SU-DHL-6 (cell line): ENCODE results near the gene NKD1.

ENCODE experiments used
- H2AFZ ChIP-seq: fragments of 200-600 bp; sonication (generic); 2 replicates; pipeline ENCODE4 v1.6.1; 2014; ENCODE audit warnings: low read depth, mild to moderate bottlenecking, moderate library complexity, mixed read lengths, antibody characterized with exemption, low read length; ENCODE audit not compliant: severe bottlenecking
- H3F3A ChIP-seq: fragments of 200-600 bp; shearing (Covaris generic); 2 replicates; pipeline ENCODE4 v1.6.0; 2016; ENCODE audit warnings: antibody characterized with exemption, mild to moderate bottlenecking; ENCODE audit not compliant: insufficient read depth
- H3K27ac ChIP-seq: fragments of 200-600 bp; sonication (generic); 2 replicates; pipeline ENCODE4 v1.5.1; 2016; ENCODE audit warnings: low read depth, mild to moderate bottlenecking, low read length, moderate library complexity, mixed read lengths
- H3K27me3 ChIP-seq: fragments of 200-600 bp; sonication (generic), shearing (Covaris generic); 2 replicates; pipeline ENCODE4 v1.6.0; 2014; ENCODE audit warnings: mild to moderate bottlenecking, low read length
- H3K36me3 ChIP-seq: fragments of 200-600 bp; sonication (generic); 2 replicates; pipeline ENCODE4 v1.6.1; 2014; ENCODE audit warnings: mild to moderate bottlenecking, low read length, mixed read lengths
- H3K4me2 ChIP-seq: fragments of 300-600, 200-600 bp; shearing (Covaris generic), sonication (generic); 2 replicates; pipeline ENCODE4 v1.6.0; 2014; ENCODE audit warnings: low read length, low read depth, mild to moderate bottlenecking; ENCODE audit not compliant: poor library complexity, severe bottlenecking
- H3K4me3 ChIP-seq: fragments of 200-600 bp; sonication (generic); 2 replicates; pipeline ENCODE4 v1.5.1; 2014; ENCODE audit warnings: antibody characterized with exemption, low read length, mild to moderate bottlenecking, mixed read lengths; ENCODE audit not compliant: insufficient read depth, poor library complexity, severe bottlenecking
- H3K79me2 ChIP-seq: fragments of 200-600 bp; sonication (generic); 2 replicates; pipeline ENCODE4 v1.6.1; 2014; ENCODE audit warnings: mild to moderate bottlenecking, low read length, moderate library complexity; ENCODE audit not compliant: insufficient read depth
- H3K9ac ChIP-seq: fragments of 200-600 bp; sonication (generic); 2 replicates; pipeline ENCODE4 v1.7.0; 2014; ENCODE audit warnings: mild to moderate bottlenecking, low read length
- H3K9me2 ChIP-seq: fragments of 200-600 bp; sonication (generic); replicated peaks from 2 replicates; pipeline ENCODE4 v1.6.1; 2014; ENCODE audit warnings: low read length; ENCODE audit not compliant: insufficient read depth
- H3K9me3 ChIP-seq: fragments of 200-600 bp; sonication (generic); 2 replicates; pipeline ENCODE4 v1.6.1; 2014; ENCODE audit warnings: low read length, mixed read lengths; ENCODE audit not compliant: insufficient read depth
- H4K20me1 ChIP-seq: fragments of 200-600 bp; sonication (generic); 2 replicates; pipeline ENCODE4 v1.6.1; 2014; ENCODE audit warnings: low read depth, mild to moderate bottlenecking, antibody characterized with exemption, low read length, moderate library complexity, mixed read lengths
- CTCF ChIP-seq: fragments of 200-600 bp; sonication (generic); IDR thresholded peaks from one replicate; pipeline ENCODE4 v1.5.1; 2017; ENCODE audit warnings: antibody characterized with exemption, mild to moderate bottlenecking, low read length, moderate library complexity; ENCODE audit not compliant: insufficient read depth, poor library complexity, severe bottlenecking
- EZH2phosphoT487 ChIP-seq: fragments of 200-600 bp; sonication (generic), shearing (Covaris generic); conservative IDR thresholded peaks from 2 replicates; pipeline ENCODE4 v1.6.1; 2018; ENCODE audit warnings: mild to moderate bottlenecking, antibody characterized with exemption, low read length, moderate library complexity, mixed read lengths

The NKD1 gene

GRCh38 chr16:50602126-50602525 is 53.9 kb downstream of the NKD1 start:
- no peaks in the 10 kb centered on the region for H3K36me3 ChIP-seq
- no peak overlapping the region for H3K4me2 ChIP-seq
- H2AFZ ChIP-seq: no peak overlapping the region
- H3K4me3 ChIP-seq: no peak overlapping the region
- H4K20me1 ChIP-seq: no peaks in the 10 kb centered on the region
- no peaks in the 10 kb centered on the region for H3F3A ChIP-seq
- H3K9me3 ChIP-seq: no peaks in the 10 kb centered on the region
- H3K27me3 ChIP-seq: no peaks in the 10 kb centered on the region
- H3K27ac ChIP-seq: no peak overlapping the region
- no peak overlapping the region for H3K9ac ChIP-seq
- no peak for TF ChIP-seq EZH2phosphoT487
- no peak for TF ChIP-seq CTCF
- no peaks in the 10 kb centered on the region for H3K9me2 ChIP-seq
- H3K79me2 ChIP-seq: no peaks in the 10 kb centered on the region

- H3K27me3 ChIP-seq: no peaks in the 10 kb centered on the region
- H3K4me2 ChIP-seq: no peak overlapping the region
- H3K79me2 ChIP-seq: no peaks in the 10 kb centered on the region
- TF ChIP-seq CTCF (no peak), EZH2phosphoT487 (no peak)
- H3K27ac ChIP-seq: no peak overlapping the region
- H3F3A ChIP-seq: no peaks in the 10 kb centered on the region
- H3K9me2 ChIP-seq: no peaks in the 10 kb centered on the region
- H3K9me3 ChIP-seq: no peaks in the 10 kb centered on the region
- no peak overlapping the region for H3K4me3 ChIP-seq
- H4K20me1 ChIP-seq: no peaks in the 10 kb centered on the region
- H3K36me3 ChIP-seq: no peaks in the 10 kb centered on the region
- no peak overlapping the region for H3K9ac ChIP-seq
- H2AFZ ChIP-seq: no peak overlapping the region
Observed at GRCh38 chr16:50602531-50603205, 54.5 kb downstream of the NKD1 start.

- H3K79me2 ChIP-seq: no peaks in the 10 kb centered on the region
- no peaks in the 10 kb centered on the region for H3F3A ChIP-seq
- no peak overlapping the region for H3K9ac ChIP-seq
- no peak overlapping the region for H3K27ac ChIP-seq
- TF ChIP-seq CTCF: no peak
- TF ChIP-seq EZH2phosphoT487: no peak
- no peaks in the 10 kb centered on the region for H3K36me3 ChIP-seq
- no peaks in the 10 kb centered on the region for H3K9me2 ChIP-seq
- no peaks in the 10 kb centered on the region for H4K20me1 ChIP-seq
- no peak overlapping the region for H3K4me2 ChIP-seq
- no peaks in the 10 kb centered on the region for H3K9me3 ChIP-seq
- no peak overlapping the region for H2AFZ ChIP-seq
- no peak overlapping the region for H3K4me3 ChIP-seq
- H3K27me3 ChIP-seq: no peaks in the 10 kb centered on the region
Observed at GRCh38 chr16:50603206-50604064, 55.2 kb downstream of the NKD1 start.
